ENCODE results near the gene DDX24.

DNA sequence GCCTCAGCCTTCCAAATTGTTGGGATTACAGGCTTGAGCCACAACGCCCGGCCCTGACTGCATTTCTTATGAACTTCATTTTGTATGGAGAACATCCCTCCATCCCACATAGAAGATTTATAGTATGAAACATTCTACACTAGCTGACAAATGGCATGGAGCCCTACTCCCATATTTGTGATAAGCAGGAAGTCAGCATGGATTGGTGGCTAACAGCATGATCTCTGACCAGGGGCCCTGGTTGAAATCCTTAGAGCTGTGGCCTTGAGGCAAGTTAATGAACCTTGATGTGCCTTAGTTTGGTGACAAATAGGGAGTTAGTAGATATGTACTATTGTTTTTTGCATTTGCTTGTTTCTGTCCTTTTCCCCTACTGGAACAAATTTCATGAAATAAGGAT is 12.4 kb upstream of the DDX24 start:
- TF ChIP-seq, protein P1, sequence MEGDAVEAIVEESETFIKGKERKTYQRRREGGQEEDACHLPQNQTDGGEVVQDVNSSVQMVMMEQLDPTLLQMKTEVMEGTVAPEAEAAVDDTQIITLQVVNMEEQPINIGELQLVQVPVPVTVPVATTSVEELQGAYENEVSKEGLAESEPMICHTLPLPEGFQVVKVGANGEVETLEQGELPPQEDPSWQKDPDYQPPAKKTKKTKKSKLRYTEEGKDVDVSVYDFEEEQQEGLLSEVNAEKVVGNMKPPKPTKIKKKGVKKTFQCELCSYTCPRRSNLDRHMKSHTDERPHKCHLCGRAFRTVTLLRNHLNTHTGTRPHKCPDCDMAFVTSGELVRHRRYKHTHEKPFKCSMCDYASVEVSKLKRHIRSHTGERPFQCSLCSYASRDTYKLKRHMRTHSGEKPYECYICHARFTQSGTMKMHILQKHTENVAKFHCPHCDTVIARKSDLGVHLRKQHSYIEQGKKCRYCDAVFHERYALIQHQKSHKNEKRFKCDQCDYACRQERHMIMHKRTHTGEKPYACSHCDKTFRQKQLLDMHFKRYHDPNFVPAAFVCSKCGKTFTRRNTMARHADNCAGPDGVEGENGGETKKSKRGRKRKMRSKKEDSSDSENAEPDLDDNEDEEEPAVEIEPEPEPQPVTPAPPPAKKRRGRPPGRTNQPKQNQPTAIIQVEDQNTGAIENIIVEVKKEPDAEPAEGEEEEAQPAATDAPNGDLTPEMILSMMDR (IDR thresholded peaks at IDR 0.05) = no peak
- TF ChIP-seq POLR2A (IDR thresholded peaks at IDR 0.05) = no peak
- no peak for TF ChIP-seq EP300 (IDR thresholded peaks at IDR 0.05)
